ENCODE measurements around the gene TANGO2. TPM values are rescaled to one million over a fixed set of nuclear protein-coding genes. Genes with fewer than 3 reads are reported as not detected.

TANGO2 gene
- total and polyA plus RNA-seq, 2 experiments from 2014 or later: 27.3 to 45.0 TPM

DNA sequence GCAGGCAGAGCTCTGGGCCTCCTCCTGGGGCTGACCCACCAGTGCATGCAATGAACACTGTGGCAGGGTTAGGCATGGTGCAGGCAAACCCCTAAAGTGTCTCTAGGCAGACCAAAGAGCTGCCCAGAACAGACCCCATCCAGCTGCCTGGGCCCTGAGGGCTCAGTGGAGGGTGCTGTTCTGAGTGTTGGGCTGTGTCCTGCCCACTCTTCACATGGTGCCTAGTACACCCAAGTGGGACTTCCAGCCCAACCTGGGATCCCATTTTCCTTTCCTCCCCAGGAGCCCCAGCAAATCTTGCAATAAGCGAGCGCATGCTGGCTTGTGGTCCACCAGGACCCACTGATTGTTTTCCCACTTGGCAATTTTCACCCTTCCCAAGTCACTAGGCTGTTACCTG, 30.7 kb upstream of the TANGO2 start:
- Histone ChIP-seq H3K36me3 (ENCODE audit: low read depth) (no peaks in the 10 kb centered on the region), H3K4me3 (no peak overlapping the region), H3K4me2 (ENCODE audit: unreplicated experiment) (no peak overlapping the region), H3K4me1 (ENCODE audit: insufficient read depth) (no peaks in the 10 kb centered on the region), H3K27ac (no peak overlapping the region), H3F3A (ENCODE audit: insufficient read depth) (no peaks in the 10 kb centered on the region), H3K9ac (no peak overlapping the region), H2AFZ (no peak overlapping the region), H3K79me2 (ENCODE audit: insufficient read depth) (no peaks in the 10 kb centered on the region), H3K27me3 (replicated peaks; ENCODE audit: insufficient read depth) (no peaks in the 10 kb centered on the region), H4K20me1 (ENCODE audit: insufficient read depth) (no peaks in the 10 kb centered on the region), H3K9me2 (ENCODE audit: insufficient read depth) (no peaks in the 10 kb centered on the region), H3K9me3 (ENCODE audit: low read depth) (no peaks in the 10 kb centered on the region)
- in situ Hi-C loops (cut with MboI): loop anchor here (25.0 kb wide), 1 partner anchor 297 kb away; no protein-coding TSS in a partner anchor
- 68 to 71% methylated on average over 2 of the region's 2 CpGs for WGBS, 2 experiments (ENCODE audit: low coverage in 1 of 2, low lambda C conversion rate in 2 of 2, missing lambda C conversion rate in 2 of 2)
- TF ChIP-seq EZH2phosphoT487 (IDR thresholded peaks at IDR 0.05; ENCODE audit: insufficient read depth, low read depth) (no peak), EZH2 (IDR thresholded peaks at IDR 0.05; ENCODE audit: insufficient read depth, poor library complexity, severe bottlenecking) (no peak)
- DNase-seq: no peak

DNA sequence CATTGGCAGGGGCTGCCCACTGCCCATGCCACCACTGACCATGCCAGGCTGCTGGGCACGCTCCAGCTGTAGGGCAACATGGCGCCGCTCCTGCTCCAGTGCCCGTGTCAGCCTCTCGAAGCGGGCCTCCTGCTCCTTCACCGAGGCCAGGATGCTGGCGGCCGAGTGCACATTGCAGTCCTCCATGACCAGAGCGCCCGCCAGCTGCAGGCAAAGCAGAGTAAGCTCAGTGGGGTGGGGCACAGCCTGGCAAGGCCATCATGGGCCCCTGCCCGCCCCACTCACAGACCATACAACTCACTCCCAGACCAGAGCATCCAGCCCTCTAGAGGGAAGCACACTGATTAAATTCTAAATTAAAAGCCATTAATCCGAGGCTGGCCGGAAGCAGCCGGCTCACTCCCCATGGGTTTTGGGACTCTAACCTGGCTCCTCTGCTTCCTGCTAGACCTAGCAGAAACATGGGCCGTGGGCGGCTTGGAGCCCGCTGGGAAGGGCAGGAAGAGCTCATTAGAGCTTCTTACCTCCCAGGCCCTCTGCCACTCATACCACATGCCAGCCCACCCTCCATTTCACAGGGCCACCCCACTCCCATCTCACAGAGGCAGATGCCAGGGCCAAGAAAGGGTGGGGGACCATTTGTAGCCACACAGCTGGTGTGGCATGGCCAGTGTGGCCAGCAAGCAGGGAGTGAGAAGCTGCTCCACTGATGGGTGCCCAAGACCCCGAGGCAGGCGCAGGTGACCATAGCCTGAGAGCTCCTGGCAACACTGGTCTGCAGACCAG, 30.1 kb upstream of the TANGO2 start:
- Histone ChIP-seq H3K9me2 (ENCODE audit: insufficient read depth) (no peaks in the 10 kb centered on the region), H2AFZ (no peak overlapping the region), H3K4me2 (ENCODE audit: unreplicated experiment) (no peak overlapping the region), H3K4me3 (no peak overlapping the region), H3K36me3 (ENCODE audit: low read depth) (no peaks in the 10 kb centered on the region), H3K27ac (no peak overlapping the region), H3K4me1 (ENCODE audit: insufficient read depth) (no peaks in the 10 kb centered on the region), H3F3A (ENCODE audit: insufficient read depth) (no peaks in the 10 kb centered on the region), H3K9ac (no peak overlapping the region), H4K20me1 (ENCODE audit: insufficient read depth) (no peaks in the 10 kb centered on the region), H3K79me2 (ENCODE audit: insufficient read depth) (no peaks in the 10 kb centered on the region), H3K9me3 (ENCODE audit: low read depth) (no peaks in the 10 kb centered on the region), H3K27me3 (replicated peaks; ENCODE audit: insufficient read depth) (no peaks in the 10 kb centered on the region)
- in situ Hi-C loops (cut with MboI): loop anchor here (25.0 kb wide), 1 partner anchor 296 kb away; no protein-coding TSS in a partner anchor
- TF ChIP-seq EZH2 (IDR thresholded peaks at IDR 0.05; ENCODE audit: insufficient read depth, poor library complexity, severe bottlenecking) (no peak), EZH2phosphoT487 (IDR thresholded peaks at IDR 0.05; ENCODE audit: insufficient read depth, low read depth) (no peak)
- no peak for DNase-seq
- 83 to 86% methylated on average over 17 to 20 of the region's 20 CpGs for WGBS, 2 experiments (ENCODE audit: low coverage in 1 of 2, low lambda C conversion rate in 2 of 2, missing lambda C conversion rate in 2 of 2)

- Histone ChIP-seq H3K79me2 (ENCODE audit: insufficient read depth) (no peaks in the 10 kb centered on the region), H2AFZ (no peak overlapping the region), H3K27me3 (replicated peaks; ENCODE audit: insufficient read depth) (no peaks in the 10 kb centered on the region), H4K20me1 (ENCODE audit: insufficient read depth) (no peaks in the 10 kb centered on the region), H3K9ac (no peak overlapping the region), H3K27ac (no peak overlapping the region), H3K4me2 (ENCODE audit: unreplicated experiment) (no peak overlapping the region), H3K4me1 (ENCODE audit: insufficient read depth) (no peaks in the 10 kb centered on the region), H3F3A (ENCODE audit: insufficient read depth) (no peaks in the 10 kb centered on the region), H3K36me3 (ENCODE audit: low read depth) (no peaks in the 10 kb centered on the region), H3K9me3 (ENCODE audit: low read depth) (no peaks in the 10 kb centered on the region), H3K4me3 (no peak overlapping the region), H3K9me2 (ENCODE audit: insufficient read depth) (no peaks in the 10 kb centered on the region)
- in situ Hi-C loops (cut with MboI): loop anchor here (25.0 kb wide), 1 partner anchor 296 kb away; no protein-coding TSS in a partner anchor
- no peak for TF ChIP-seq EZH2 (IDR thresholded peaks at IDR 0.05; ENCODE audit: insufficient read depth, poor library complexity, severe bottlenecking)
- no peak for TF ChIP-seq EZH2phosphoT487 (IDR thresholded peaks at IDR 0.05; ENCODE audit: insufficient read depth, low read depth)
- DNase-seq: no peak
Observed at GRCh38 chr22:19991395-19991644, 29.6 kb upstream of the TANGO2 start.

DNA sequence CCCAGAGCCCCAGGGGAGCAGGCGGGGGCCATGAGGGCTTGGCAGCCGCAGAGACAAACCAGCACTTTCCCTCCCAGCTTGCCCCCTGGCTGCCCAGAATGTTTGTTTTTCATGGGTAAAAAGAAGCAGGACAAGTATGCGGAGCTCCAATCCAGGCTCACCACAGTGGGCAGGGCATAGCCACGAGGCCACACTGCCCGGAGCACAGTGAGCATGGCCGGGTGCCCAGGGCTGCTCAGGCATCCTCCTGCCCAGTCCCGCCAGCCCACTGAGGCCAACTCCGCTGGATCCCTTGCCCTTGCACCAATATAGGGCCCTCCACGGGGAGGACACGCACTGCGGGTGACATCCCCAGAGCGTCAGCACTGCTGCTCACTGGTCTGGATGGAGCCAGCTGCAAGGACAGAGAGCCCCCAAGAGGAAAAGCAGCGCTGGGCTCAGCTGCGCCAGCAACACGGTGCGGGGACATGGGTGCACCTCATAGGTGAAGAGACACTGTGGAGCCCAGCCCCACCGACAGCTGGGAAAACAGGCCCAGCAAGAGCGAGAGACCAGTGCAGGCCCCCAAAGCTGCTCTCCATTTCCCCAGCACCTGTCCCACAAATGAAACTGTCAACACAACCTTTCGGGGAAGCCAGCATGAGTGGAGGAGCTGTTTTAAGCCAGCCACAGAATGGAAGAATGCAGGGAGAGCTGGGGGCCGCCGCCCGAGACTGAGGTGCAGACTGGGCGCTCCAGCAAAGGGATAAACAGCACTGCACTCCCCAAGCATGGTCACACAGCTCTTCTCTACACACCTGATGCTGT, 29.1 kb upstream of the TANGO2 start:
- TF ChIP-seq EZH2 (IDR thresholded peaks at IDR 0.05; ENCODE audit: insufficient read depth, poor library complexity, severe bottlenecking) (no peak), EZH2phosphoT487 (IDR thresholded peaks at IDR 0.05; ENCODE audit: insufficient read depth, low read depth) (no peak)
- no peak overlapping the region for H3K27ac ChIP-seq
- no peaks in the 10 kb centered on the region for H3K9me2 ChIP-seq (ENCODE audit: insufficient read depth)
- 87 to 89% methylated on average over 19 to 23 of the region's 23 CpGs for WGBS, 2 experiments (ENCODE audit: low coverage in 1 of 2, low lambda C conversion rate in 2 of 2, missing lambda C conversion rate in 2 of 2)
- H2AFZ ChIP-seq: no peak overlapping the region
- H3K36me3 ChIP-seq (ENCODE audit: low read depth): no peaks in the 10 kb centered on the region
- no peaks in the 10 kb centered on the region for H3K4me1 ChIP-seq (ENCODE audit: insufficient read depth)
- H3K9ac ChIP-seq: no peak overlapping the region
- no peaks in the 10 kb centered on the region for H4K20me1 ChIP-seq (ENCODE audit: insufficient read depth)
- no peak overlapping the region for H3K4me3 ChIP-seq
- no peak overlapping the region for H3K4me2 ChIP-seq (ENCODE audit: unreplicated experiment)
- H3K79me2 ChIP-seq (ENCODE audit: insufficient read depth): no peaks in the 10 kb centered on the region
- no peaks in the 10 kb centered on the region for H3K9me3 ChIP-seq (ENCODE audit: low read depth)
- H3F3A ChIP-seq (ENCODE audit: insufficient read depth): no peaks in the 10 kb centered on the region
- no peaks in the 10 kb centered on the region for H3K27me3 ChIP-seq (replicated peaks; ENCODE audit: insufficient read depth)
- DNase-seq: no peak
- in situ Hi-C loops (cut with MboI): loop anchor here (25.0 kb wide), 1 partner anchor 295 kb away; no protein-coding TSS in a partner anchor

All from GM23248 (cell line).